Brain microvascular endothelial cell (primary cell): ENCODE data around the gene NACC2.

Experiments used
- DNase-seq: peaks from one replicate; pipeline ENCODE4 v3.0.0-alpha.2; 2020
- H3K27ac ChIP-seq: fragments of 250-450 bp; sonication (Bioruptor Pico); 2 replicates; pipeline ENCODE4 v1.5.1; 2020; ENCODE audit warnings: mild to moderate bottlenecking, moderate library complexity
- H3K27me3 ChIP-seq: fragments of 250-450 bp; sonication (Bioruptor Pico); replicated peaks from 2 replicates; pipeline ENCODE4 v1.5.1; 2020; ENCODE audit warnings: mild to moderate bottlenecking
- H3K36me3 ChIP-seq: fragments of 250-450 bp; sonication (Bioruptor Pico); replicated peaks from 2 replicates; pipeline ENCODE4 v1.5.1; 2020; ENCODE audit warnings: mild to moderate bottlenecking
- H3K4me3 ChIP-seq: 2 replicates; pipeline ENCODE4 v1.5.1; 2011; ENCODE audit warnings: low read depth, mild to moderate bottlenecking, control low read depth, low read length, moderate library complexity
- in situ Hi-C: cut with HindIII; loops from 2 replicates; pipeline ENCODE4 v1.10.0; 2017; ENCODE audit warnings: low sequenced_read_pairs, low pct_ligation_motif_present
- TF ChIP-seq, protein P1 (sequence below): IDR thresholded peaks from 2 replicates; pipeline ENCODE4 v1.5.1; 2011; ENCODE audit warnings: low read depth, mild to moderate bottlenecking, moderate library complexity, low read length, control low read depth, inconsistent platforms; ENCODE audit errors: missing control alignments

NACC2 gene

GRCh38 chr9:136016572-136017288 lies 78.4 kb downstream of the NACC2 start:
- H3K36me3 ChIP-seq, result peaks cover 7% of the 10 kb centered on the region

DNA sequence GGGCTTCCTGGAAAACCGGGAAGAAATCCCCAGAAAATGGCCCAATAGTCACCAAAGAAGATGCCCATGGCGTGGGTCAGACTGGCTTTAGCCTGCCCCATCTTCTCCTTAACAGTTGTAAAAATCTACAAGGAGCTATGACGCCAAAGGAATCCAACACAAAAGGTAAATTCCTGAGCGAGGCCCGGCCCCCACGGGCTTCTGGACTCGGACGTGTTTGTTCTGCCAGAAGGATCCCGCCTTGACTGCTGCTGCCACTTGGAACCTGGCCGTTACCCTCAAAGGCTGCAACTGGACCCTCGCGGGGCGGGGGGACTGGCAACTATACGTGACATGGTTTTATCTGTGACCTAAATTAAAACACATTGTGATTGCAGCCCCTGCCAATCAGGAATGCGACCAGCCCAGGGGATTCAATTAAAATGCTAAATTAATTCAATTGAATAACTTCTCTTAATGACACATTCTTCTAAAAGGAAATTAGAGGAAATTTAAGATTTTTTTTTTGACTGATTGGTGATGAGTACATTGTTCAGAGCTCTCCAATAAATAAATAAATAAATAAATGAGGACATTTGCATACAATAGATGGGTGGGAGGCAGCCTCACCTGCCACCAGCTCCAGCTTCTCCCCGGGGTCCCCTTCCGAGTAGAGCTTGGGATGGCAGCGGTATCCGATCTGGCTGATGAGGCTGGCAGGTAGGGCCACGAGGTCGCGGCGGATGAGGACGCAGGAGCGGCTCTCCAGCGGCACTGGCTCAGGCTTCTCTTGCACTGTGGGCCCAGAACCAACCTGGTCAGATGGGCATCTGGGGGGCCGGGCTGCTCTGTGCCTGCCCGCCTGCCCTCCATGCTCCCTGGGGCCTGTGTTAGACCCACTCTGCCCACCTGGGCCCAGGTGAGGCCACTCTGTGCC lies 79.2 kb downstream of the NACC2 start:
- H3K4me3 ChIP-seq, result no peak overlapping the region
- DNase-seq, result no peak
- no peaks in the 10 kb centered on the region for H3K27me3 ChIP-seq
- H3K36me3 ChIP-seq, result peaks cover 15% of the 10 kb centered on the region
- TF ChIP-seq, protein P1, sequence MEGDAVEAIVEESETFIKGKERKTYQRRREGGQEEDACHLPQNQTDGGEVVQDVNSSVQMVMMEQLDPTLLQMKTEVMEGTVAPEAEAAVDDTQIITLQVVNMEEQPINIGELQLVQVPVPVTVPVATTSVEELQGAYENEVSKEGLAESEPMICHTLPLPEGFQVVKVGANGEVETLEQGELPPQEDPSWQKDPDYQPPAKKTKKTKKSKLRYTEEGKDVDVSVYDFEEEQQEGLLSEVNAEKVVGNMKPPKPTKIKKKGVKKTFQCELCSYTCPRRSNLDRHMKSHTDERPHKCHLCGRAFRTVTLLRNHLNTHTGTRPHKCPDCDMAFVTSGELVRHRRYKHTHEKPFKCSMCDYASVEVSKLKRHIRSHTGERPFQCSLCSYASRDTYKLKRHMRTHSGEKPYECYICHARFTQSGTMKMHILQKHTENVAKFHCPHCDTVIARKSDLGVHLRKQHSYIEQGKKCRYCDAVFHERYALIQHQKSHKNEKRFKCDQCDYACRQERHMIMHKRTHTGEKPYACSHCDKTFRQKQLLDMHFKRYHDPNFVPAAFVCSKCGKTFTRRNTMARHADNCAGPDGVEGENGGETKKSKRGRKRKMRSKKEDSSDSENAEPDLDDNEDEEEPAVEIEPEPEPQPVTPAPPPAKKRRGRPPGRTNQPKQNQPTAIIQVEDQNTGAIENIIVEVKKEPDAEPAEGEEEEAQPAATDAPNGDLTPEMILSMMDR, result no peak
- H3K27ac ChIP-seq, result no peak overlapping the region
- in situ Hi-C loops, result no loop called here

More at GRCh38 chr9:136016572-136017288, 78.4 kb downstream of the NACC2 start:
- Histone ChIP-seq H3K27ac (no peak overlapping the region), H3K27me3 (no peaks in the 10 kb centered on the region), H3K4me3 (no peak overlapping the region)
- in situ Hi-C loops, result no loop called here
- TF ChIP-seq, protein P1, result no peak
- DNase-seq, result no peak

DNA sequence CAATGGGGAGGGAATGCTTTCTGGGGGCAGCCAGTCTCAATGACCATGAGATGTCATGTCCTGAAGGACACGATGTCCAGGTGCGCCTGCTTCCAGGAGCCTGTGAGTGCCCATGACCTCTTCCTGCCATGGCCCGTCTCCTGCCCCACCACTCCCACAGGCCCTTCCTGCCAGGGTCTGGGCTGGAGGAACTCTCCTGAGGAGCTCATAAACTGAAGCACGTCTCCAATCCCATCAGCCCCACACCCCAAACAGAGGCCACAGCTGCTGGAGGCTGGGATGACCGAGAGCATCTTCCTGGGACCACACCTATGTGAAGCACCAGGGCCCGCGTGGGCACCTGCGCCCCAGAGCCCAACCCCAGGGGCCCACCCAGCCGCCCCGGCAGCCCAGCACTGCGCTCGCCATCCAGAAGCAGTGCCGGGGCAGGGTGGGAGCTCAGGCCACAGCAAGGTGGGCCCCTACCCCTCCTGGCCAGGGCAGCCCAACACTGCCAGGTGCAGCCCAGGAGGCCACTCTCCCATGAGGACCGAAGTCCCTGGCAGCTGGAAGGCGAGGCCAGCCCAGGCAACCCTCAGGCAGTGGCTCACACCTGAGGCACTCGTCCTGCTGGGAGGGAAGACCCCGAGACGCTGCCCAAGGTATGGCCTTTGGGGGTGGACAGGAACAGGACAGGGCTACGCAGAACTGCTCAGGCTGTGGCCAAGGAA lies 80.0 kb downstream of the NACC2 start:
- Histone ChIP-seq H3K27me3 (no peaks in the 10 kb centered on the region), H3K27ac (no peak overlapping the region), H3K36me3 (peaks cover 16% of the 10 kb centered on the region), H3K4me3 (no peak overlapping the region)
- in situ Hi-C loops, result no loop called here
- DNase-seq, result no peak
- TF ChIP-seq, protein P1, result no peak

- DNase-seq, result no peak
- TF ChIP-seq, protein P1, result no peak
- Histone ChIP-seq H3K36me3 (peaks cover 16% of the 10 kb centered on the region), H3K4me3 (no peak overlapping the region), H3K27me3 (no peaks in the 10 kb centered on the region), H3K27ac (no peak overlapping the region)
- in situ Hi-C loops, result no loop called here
Observed at GRCh38 chr9:136014147-136014923, 80.8 kb downstream of the NACC2 start.

DNA sequence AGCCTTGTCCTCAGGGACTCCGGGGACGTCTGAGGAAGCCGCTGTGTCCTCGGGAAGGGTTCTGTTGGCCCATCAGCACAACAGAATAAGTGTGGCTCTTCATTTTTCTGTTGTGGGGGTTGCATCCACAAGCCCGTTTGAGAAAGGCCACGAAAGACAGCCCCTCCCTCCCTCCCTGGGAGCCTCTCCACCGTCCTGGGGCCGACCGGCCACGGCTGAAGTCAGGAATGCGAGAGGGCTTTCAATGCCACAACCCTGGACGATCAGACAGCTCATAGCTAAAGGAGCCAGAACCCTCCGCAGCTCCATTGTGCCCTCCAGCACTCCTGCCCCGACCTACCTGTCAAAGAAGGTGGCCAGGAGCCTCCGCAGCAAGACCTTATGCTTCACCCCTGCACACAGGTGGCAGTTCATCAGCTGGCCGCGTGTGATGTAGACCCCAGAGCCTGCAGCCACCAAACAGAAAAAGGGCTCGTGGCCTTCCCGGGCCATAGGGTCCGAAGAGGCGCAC lies 81.5 kb downstream of the NACC2 start:
- DNase-seq, result no peak
- H3K27me3 ChIP-seq, result no peaks in the 10 kb centered on the region
- in situ Hi-C loops, result no loop called here
- TF ChIP-seq, protein P1, result no peak
- no peak overlapping the region for H3K27ac ChIP-seq
- peaks cover 16% of the 10 kb centered on the region for H3K36me3 ChIP-seq
- no peak overlapping the region for H3K4me3 ChIP-seq
